Measurements from ENCODE around the gene XYLT2. TPM values are rescaled to one million over a fixed set of nuclear protein-coding genes. Genes with fewer than 3 reads are reported as not detected.

Gene XYLT2
- total RNA-seq, 1 donor from 2014 or later: 31.2 TPM

DNA sequence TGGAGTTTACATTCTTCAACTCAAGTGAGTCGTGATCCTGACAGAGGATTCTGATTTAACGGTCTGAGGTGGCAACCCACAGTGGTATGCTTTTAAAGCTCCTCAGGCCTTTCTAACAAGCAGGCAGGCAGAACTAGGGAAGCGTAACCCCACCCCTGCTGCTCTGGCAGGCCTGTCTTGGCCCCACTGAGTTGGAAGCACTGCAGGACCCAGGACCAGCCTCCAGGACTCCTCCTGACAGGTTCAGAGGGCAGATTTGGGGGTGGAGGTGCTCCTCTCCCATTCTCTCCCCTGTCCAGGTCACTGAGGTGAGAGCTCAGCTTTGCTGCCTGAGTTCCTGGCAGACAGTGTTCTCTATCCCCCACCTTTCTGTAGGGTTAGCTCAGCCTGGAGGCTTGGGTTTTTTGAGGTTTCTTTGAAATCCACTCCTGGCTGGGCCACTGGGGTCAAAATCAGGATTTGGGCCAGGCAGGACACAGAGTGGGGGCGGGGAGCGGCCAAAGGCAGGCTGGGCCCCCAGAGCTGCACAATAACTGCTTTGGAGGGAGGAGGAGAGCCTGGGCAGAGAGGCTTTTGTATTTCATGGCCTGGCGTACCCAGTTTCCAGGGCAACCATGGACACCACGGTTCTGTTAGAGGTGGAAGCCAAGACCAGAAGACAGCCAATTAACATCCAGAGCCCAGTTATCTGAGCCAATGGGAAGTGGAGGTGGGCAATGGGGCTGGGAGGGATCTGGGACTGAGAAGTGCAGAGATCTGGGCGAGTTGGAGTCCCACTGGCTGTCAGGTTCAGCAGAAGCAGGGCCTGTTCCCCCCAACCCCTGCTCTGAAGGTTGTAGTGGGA is 17.5 kb downstream of the XYLT2 start:
- DNase-seq (ENCODE audit: low spot score): no peak

DNA sequence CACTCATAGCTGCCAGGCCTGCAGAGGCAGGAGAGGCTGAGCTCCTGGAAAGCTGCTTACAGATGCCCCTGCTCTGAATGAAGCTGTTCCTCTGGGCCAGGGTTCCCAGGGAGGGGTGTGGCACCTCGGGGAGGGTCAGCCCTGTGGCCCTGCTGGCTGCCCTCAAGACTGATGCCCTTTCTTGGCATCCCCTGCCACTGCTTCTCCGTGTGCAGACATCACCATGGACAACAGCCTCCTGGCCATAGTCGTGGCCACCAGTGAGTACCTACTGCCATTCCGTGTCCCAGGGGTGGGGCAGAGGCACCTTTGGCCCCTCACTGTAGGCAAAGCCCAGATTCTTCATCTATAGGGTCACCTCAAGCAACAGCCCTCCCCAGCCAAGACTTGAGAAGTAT is 18.1 kb downstream of the XYLT2 start:
- no peak for DNase-seq (ENCODE audit: low spot score)

DNA sequence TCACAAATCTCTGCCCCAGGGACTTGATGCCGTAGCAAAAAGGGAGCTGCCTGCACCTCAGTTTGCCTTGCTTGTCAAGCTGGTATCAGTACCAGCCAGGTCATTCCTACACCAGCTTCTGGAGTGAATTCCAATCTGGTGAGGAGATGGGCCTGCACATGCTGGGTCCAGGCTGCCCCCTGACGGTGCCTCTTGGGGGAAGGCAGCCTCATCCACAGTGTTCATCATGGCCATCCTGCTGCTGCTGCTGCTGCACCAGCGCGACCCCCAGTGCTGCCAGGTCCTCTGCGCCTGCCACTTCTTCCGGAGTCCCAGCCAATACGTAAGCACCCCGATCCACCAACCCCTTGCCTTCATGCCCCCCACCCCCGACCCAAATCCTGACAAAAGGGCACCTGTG is 18.8 kb downstream of the XYLT2 start:
- DNase-seq (ENCODE audit: low spot score): no peak

DNA sequence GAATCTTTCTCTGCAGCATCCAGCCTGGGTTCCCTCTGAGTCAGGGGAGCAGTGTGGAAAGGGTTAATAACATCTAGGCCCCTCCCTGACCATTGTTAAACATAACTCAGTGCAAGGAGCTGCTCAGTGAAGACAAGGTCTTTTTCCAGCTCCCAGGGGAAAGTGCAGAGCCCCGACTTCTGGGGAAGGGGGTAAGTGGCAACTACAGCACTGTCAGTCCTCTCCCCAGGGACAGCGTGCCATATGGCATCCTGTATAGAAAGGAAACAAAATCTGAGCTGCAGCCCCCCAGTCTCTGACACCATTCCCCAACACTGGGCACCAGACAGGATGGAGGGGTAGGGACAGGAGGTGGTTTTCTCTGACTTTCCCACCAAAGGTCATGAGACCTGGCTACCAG is 19.2 kb downstream of the XYLT2 start:
- DNase-seq (ENCODE audit: low spot score): no peak

- DNase-seq (ENCODE audit: low spot score): no peak
These were observed 19.9 kb downstream of the XYLT2 start for GRCh38 chr17:50365649-50366393.

- no peak for DNase-seq (ENCODE audit: low spot score)
These were observed 21.5 kb downstream of the XYLT2 start for GRCh38 chr17:50367401-50367800.

- no peak for DNase-seq (ENCODE audit: low spot score)
These were observed 24.1 kb downstream of the XYLT2 start for GRCh38 chr17:50370052-50370451.

- no peak for DNase-seq (ENCODE audit: low spot score)
These were observed 25.6 kb downstream of the XYLT2 start for GRCh38 chr17:50371526-50371925.

DNA sequence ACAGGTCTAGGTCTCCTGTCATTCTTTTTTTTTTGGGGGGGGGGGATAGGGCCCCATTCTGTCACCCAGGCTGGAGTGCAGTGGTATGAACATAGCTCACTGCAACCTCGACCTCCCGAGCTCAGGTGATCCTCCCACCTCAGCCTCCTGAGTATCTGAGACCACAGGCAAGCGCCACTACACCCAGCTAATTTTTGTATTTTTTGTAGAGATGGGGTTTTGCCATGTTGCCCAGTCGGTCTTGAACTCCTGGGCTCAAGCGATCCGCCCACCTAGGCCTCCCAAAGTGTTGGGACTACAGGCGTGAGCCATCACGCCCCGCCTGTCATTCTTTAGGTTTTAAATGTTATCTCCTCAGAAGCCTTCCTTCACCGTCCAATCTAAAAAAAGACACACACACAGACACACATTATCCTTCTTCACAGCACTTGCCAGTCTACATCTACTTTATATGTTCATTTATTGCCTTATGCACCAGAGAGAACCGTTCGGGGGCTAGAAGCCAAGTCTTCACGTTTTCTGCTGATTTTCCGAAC is 26.4 kb downstream of the XYLT2 start:
- no peak for DNase-seq (ENCODE audit: low spot score)

DNA sequence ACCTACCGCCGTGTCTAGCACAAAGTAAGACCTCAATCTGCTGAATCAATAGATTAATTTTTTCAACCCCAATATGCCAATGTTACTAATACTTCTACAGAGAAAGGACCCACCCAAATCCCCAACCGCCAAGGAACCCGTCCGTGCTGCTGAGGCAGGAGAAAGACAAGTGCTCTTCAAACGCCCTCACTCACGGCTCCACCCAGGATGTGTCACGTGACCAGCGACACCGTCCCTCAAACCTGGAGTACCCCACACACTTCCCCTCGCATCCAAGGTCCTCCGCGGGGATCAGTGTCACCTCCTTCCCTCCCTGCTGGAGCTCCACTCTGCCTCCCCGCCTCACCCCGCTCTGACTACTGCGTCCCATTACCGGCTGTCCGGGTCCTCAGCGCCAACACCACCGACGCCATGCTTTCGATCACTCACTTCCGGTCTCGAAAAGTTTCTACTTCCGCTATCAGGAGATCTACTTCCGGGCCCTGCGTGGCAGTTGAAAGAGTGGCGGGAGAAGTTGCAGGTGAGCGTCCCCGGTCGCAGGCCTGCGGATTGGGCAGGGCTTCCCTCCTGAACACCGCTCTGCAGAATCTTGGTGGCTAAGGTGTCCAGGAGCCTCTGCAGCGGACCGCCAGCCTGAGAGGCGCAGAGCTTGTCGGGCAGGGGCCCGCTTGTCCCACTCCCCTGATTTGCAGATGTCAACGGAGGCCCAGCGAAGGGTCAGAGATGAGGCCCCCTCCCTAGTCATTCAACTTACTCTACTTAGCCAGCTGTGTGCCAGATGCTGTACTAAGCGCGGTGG is 27.0 kb downstream of the XYLT2 start, which contains the start of the genes EME1 and MRPL27:
Gene EME1, plus strand, starts transcription at position 472 of the 799 bp plus-strand sequence. CDS start 1,980 bp downstream, outside the sequence.
Gene MRPL27, minus strand, starts transcription at position 427 of the 799 bp plus-strand sequence. Its CDS starts 14 bp downstream, at position 413.
- peak; percentile 87 for DNase-seq (ENCODE audit: low spot score)

DNA sequence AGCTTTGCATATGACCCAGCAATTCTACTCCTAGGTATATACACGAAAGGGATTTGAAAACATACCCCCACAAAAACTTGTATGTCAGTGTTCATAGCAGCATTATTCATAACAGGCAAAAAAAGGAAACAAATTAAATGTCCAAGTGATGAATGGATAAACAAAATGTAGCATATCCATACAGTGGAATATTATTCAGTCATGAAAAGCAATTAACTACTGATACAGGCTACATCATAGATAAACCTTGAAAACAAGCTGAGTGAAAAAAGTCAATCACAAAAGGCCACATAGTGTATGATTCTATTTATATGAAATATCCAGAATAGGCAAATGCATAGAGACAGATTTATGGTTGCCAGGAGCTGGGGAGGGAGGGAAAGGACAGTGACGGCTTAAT is 27.8 kb downstream of the XYLT2 start:
- DNase-seq (ENCODE audit: low spot score): no peak

GRCh38 chr17:50375858-50376538 is 30.1 kb downstream of the XYLT2 start:
- no peak for DNase-seq (ENCODE audit: low spot score)

DNA sequence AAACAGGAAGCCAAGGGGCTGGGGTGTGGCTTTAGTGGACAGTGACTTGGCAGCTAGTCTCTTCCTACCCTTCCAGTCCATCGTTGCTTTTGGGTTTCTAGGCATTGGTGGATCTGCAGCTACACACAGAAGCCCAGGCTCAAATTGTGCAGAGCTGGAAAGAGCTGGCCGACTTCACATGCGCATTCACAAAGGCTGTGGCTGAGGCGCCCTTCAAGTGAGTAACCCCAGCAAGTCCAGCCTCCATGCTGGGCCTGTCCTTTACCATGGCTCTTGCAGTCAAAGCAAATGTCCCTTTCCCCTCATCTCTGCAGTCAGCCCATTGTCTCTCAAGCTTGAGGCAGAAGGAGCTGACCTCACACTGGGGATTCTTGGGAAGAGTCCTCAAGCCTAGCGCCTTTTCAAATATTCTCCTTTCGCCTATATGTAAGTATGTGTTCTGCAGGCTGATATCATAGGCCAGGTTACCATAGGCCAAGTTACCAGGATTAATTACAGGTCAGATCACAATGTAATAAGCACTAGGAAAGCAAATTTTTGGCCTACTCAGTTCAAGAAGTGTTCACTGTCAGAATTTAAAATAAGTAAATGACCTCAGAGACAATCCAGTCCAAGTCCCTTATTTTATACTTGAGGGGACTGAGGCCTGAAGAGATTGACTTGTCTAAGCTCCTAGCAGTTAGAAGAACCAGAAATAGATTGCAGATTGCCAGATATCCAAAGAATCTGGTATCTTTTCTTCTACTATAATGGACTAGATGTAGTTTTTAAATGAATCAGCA is 33.6 kb downstream of the XYLT2 start:
- no peak for DNase-seq (ENCODE audit: low spot score)

DNA sequence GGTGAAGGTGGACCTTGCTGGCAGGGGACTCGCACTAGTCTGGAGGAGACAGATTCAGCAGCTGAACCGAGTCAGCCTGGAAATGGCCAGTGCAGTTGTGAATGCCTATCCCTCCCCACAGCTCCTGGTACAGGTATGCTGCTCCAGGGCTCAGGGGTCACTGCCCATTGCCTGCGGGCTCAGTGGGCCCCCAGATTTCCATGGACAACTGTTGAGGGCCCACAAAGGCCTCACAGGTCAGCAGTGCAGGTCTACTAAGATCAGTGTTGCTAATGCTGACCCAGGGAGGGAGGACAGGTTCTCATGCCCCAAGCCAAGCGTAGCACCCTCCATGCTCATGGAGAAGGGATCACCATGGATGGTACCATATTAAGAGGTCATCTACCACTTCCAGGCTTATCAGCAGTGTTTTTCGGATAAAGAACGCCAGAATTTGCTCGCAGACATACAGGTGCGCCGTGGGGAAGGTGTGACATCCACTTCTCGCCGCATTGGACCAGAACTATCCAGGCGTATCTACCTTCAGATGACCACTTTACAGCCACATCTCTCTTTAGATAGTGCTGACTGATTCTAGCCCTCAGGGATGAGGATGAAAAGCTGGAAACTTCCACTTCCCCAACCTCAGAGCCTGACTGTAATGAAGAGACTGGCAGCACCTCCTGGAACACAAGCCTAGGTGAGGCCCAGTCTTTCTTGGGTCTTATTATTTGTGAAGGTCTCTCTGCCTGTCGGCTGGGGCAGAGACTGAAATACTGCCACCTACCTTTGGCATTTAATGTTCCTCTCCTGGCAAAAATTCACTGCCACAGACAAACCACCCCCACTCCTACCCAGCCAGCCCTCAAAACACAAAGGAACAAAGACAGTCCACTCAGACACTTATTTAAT is 34.7 kb downstream of the XYLT2 start:
- DNase-seq (ENCODE audit: low spot score): no peak

GRCh38 chr17:50381260-50381815 is 35.4 kb downstream of the XYLT2 start:
- DNase-seq (ENCODE audit: low spot score): no peak

- no peak for DNase-seq (ENCODE audit: low spot score)
These were observed 36.0 kb downstream of the XYLT2 start for GRCh38 chr17:50381920-50382319.

GRCh38 chr17:50382931-50383330 is 37.0 kb downstream of the XYLT2 start:
- DNase-seq (ENCODE audit: low spot score): no peak

- DNase-seq (ENCODE audit: low spot score): no peak
These were observed 40.6 kb downstream of the XYLT2 start for GRCh38 chr17:50386510-50386909.

DNA sequence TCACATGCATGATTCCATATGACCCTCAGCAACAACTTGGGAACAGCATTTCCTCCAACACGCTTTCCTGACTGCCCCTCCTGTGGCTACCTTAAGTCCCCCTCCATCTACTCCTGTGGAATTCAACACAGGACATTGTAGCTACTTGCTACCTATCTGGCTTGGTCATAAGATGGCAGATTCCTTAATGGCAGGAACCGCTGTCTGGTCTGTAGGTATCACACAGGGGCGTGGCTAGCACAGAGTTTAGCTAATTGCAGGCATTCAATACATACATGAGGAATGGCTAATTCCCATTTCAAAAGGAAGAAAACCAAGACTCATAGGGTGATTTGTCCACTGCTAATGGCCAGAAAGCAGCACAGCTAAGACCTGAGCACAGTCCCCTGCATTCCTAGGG is 42.8 kb downstream of the XYLT2 start:
- no peak for DNase-seq (ENCODE audit: low spot score)

All from ureter (tissue), 1 donor.